AG08395 (cell line): ENCODE results near the gene SELP.
"Not testable (repeated sequence)": the region's sequence is repeated elsewhere in the genome, so short reads cannot be mapped to it uniquely, and the experiment has no call there.

Experiments
- DNase-seq: peaks from one replicate; pipeline ENCODE4 v3.0.0; 2012; ENCODE audit warnings: mixed read lengths, low spot score

SELP gene

DNA sequence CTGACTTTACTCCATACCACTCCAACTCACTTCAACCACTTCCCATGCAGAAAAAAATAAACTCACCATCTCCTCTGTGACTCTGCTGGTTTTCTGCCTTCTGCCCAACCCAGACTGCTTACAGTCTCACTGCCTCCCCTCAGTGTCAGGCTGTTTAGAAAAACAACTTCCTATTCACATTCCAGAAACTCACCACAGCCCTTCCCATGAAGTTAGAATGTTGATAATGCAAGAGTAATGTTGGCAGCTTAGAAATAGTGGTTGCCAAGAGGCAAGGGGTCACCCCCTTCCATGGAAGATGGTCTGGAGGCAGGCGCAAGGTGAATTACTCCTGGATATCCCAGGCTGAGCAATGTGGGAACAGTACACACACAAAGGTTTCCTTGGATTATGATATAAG lies at the start of gene SELP:
Gene SELP (minus strand): TSS at position 119 of the 400 bp plus-strand sequence. CDS start 50 bp downstream, at position 69.
- no peak for DNase-seq

DNA sequence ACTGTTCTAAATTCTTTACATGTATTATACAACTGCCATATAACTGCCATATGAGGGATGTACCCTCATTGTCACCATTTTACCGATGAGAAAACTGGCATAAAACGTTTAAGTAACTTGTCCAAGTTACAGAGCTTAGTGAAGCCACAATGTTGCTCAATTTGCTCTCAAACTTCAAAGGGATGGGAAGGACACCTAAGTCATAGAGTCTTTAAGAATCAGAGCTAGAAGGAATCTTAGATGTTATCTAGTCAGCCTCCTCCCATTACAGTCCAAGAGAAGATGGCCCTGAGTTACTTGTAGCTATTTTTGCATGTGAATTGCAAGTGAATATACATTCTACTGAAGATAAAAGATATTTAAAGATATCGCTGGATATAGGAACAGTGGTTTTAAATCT lies 49.8 kb upstream of the SELP start:
- no peak for DNase-seq

- DNase-seq: no peak
Observed at GRCh38 chr1:169676001-169676400, 46.1 kb upstream of the SELP start.

GRCh38 chr1:169670836-169671235 lies 40.9 kb upstream of the SELP start:
- no peak for DNase-seq

DNA sequence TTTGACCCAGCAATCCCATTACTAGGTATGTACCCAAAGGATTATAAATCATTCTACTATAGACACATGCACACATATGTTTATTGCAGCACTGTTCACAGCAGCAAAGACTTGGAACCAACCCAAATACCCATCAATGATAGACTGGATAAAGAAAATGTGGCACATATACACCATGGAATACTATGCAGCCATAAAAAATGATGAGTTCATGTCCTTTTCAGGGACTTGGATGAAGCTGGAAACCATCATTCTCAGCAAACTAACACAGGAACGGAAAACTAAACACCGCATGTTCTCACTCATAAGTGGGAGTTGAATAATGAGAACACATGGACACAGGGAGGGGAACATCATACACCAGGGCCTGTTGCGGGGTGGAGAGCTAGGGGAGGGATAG lies 40.3 kb upstream of the SELP start:
- DNase-seq: not testable (repeated sequence)

GRCh38 chr1:169667699-169668596 lies 38.0 kb upstream of the SELP start:
- DNase-seq: not testable (repeated sequence)

DNA sequence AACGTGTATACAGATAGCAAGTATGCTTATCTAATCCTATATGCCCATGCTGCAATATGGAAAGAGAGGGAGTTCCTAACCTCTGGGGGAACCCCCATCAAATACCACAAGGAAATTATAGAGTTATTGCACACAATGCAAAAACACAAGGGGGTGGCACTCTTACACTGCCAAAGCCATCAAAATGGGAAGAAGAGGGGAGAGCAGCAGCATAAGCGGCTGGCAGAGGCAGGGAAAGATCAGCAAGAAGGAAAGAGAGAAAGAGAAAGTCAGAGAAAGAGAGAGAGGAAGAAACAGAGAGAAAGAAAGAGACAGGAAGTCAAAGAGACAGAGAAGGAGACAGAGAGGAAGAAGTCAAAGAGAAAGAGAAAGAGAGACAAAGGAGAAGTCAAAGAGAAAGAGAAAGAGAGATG lies 37.3 kb upstream of the SELP start:
- DNase-seq: not testable (repeated sequence)

- DNase-seq: not testable (repeated sequence)
Observed at GRCh38 chr1:169662680-169663079, 32.8 kb upstream of the SELP start.

GRCh38 chr1:169661066-169661465 lies 31.1 kb upstream of the SELP start:
- DNase-seq: not testable (repeated sequence)

GRCh38 chr1:169658777-169659176 lies 28.9 kb upstream of the SELP start:
- not testable (repeated sequence) for DNase-seq

GRCh38 chr1:169653873-169654272 lies 23.9 kb upstream of the SELP start:
- DNase-seq: no peak

DNA sequence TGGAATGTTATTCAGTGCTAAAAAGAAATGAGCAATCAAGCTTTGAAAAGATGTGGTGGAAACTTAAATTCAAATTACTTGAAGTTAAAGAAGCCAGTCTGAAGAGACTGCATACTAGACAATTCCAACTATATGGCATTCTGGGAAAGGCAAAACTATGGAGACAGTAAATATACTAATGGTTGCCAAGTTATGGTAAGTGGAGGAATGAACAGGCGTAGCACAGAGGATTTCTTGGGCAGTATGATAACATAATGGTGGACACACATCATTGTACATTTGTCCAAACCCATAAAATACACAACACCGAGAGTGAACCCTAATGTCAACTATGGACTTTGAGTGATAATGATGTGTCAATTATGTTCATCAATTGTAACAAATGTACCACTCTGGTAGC lies 21.1 kb upstream of the SELP start:
- no peak for DNase-seq

GRCh38 chr1:169650551-169650950 lies 20.6 kb upstream of the SELP start:
- no peak for DNase-seq

DNA sequence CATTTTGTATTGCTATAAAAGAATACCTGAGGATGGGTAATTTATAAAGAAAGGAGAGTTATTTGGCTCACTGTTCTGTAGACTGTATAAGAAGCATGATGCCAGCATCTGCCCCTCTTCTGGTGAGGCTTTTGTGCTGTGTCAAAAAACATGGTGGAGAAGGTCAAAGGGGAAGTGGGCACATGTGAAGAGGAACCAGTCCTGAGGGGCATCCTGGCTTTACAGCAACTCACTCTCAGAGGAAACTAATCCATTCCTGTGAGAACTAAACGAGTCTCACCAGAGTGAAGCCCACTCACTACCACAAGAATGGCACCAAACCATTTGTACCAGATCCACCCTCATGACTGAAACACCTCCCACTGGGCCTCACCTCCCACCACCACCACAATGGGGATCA lies 18.8 kb upstream of the SELP start:
- DNase-seq: no peak

DNA sequence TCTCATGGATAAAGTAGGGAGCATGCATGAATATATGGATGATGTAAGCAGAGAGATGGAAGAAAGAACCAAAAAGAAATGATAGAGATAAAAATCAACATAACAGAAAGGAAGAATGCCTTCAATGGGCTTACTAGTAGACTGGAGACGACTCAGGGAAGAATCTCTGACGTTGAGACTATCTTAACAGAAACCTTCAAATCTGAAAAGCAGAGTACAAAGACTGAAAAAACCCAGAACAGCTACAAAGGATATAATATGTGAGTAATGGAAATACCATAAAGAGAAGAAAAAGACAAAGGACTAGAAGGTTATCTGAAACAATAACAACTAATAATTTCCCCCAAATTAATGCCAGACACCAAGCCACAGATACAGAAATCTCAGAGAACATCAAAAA lies 18.3 kb upstream of the SELP start:
- no peak for DNase-seq

DNA sequence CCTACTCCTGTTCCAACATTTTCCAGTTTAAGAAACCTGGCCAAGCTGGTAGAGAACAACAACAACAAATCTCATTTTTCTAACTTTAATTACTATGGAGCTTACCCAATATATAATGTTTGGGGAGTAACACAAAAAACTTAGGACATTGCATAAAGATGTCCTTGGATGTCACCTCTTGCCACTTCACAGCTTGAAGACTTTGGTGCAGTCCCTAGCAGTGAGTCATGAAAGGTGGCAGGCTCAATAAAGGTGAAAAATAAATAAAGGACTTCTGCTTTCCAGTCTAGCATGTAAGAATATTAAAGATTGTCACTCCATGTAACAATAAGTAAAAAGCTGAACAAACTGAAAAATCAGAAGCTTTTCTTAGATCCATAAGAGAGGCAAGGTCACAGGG lies 17.6 kb upstream of the SELP start:
- no peak for DNase-seq

- no peak for DNase-seq
Observed at GRCh38 chr1:169644297-169644696, 14.4 kb upstream of the SELP start.

- DNase-seq: no peak
Observed at GRCh38 chr1:169634877-169635276, 5.0 kb upstream of the SELP start.

DNA sequence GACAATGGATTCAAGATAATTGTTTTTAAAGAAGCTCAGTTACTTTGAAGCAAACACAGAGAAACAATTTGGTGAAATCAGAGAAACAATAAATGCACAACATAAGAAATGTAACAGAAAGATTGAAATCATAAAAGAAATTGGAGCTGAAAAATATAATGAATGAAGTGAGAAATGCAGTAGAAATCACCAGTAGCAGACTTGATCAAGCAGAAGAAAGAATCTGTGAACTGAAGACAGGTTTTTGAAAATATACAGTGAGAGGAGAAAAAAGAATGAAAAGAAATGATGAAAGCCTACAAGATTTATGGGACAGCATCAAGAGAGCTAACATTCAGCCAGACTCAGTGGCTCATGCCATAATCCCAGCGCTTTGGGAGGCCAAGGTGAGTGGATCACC lies 4.2 kb upstream of the SELP start:
- DNase-seq: no peak

- DNase-seq: no peak
Observed at GRCh38 chr1:169631249-169631648, 1.3 kb upstream of the SELP start.

- DNase-seq: no peak
Observed at GRCh38 chr1:169624912-169625311, 5.0 kb downstream of the SELP start.

- no peak for DNase-seq
Observed at GRCh38 chr1:169624122-169624521, 5.8 kb downstream of the SELP start.

DNA sequence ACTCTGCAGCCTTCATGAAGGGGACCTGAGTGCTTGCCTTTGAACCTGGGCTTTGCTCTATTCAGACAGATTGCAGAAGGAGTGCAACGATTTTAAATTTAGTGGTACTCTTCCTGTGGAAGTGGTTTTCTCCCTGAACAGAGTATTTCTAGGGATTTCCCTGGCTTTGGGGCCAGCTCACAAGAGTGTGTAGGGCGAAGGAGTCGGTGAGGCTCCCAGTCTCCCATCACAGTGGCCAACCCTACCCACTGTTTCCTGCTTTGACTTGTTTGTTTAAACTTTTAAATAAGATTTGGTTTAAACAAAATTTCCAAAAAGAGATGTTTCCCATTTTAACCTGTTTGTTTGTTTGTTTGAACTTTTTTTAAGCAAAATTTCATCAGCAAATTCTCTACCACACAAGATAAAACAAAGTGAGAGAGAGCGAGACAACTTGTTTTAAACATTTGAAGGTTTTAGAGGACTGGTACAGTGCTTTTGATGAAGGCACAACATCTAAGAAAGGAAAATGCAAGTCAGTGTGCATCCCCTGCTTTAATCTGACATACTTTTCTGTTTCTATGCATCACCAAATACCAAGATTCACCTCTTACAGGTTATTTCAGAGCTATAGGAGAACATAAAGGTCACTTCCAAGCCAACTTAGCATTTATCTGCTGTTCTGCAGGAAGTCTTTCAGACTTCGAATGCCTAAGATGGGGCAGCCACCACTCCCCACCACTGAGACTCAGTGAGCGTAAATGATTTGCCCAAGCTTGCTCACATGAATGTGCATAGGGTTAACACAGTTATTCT lies 6.6 kb downstream of the SELP start:
- DNase-seq: no peak
